TTC549 (cell line): ENCODE measurements around the gene TKT.
"Not testable (repeated sequence)": the region's sequence is repeated elsewhere in the genome, so short reads cannot be mapped to it uniquely, and the experiment has no call there.

ENCODE experiments used
- FAIRE-seq: peaks from 2 replicates; lab custom pipeline; 2012; peaks lifted over from hg19 to GRCh38; lab: Jason Lieb, UNC

The TKT gene

GRCh38 chr3:53255775-53256703 is at the start of gene TKT:
Gene TKT, minus strand, starts transcription at chr3:53256022. Its CDS starts 80 bp downstream, at chr3:53255942.
- FAIRE-seq = no peak

DNA sequence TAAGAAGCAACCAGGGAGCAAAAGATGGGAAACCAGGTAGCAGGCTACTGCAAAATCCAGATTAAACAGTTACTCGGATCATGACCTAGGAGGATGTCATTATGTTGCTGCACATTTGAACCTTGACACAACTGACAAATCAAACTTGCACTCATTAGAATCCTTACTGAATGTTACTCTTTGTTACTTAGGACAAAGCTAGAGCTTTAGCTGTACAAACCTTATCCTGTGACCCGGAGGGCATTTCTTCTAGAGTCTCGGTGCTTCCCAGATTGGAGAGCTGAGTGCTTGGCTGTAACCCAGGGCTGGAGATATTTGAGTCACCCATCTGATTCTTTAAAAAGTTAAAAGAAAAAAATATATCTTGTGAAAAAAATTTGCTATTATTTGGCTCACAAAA is 48.1 kb upstream of the TKT start:
- no peak for FAIRE-seq

- no peak for FAIRE-seq
These were observed 47.7 kb upstream of the TKT start for GRCh38 chr3:53303549-53303948.

DNA sequence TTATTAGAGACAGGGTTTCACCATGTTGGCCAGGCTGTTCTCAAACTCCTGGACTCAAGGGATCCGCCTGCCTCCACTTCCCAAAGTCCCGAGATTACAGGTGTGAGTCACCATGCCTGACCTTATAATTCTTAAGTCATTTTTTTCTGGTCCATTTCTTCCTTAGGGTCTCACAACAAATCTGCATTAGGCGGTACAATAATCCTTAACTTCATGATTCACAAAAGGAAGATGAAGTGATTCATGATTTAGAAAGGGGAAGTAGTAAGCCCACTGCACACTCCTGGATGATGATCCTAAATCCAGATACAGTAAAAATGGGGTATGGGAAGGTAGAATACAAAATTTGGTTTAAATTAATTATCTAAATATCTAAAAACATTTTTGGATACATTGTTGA is 45.0 kb upstream of the TKT start:
- FAIRE-seq = no peak

DNA sequence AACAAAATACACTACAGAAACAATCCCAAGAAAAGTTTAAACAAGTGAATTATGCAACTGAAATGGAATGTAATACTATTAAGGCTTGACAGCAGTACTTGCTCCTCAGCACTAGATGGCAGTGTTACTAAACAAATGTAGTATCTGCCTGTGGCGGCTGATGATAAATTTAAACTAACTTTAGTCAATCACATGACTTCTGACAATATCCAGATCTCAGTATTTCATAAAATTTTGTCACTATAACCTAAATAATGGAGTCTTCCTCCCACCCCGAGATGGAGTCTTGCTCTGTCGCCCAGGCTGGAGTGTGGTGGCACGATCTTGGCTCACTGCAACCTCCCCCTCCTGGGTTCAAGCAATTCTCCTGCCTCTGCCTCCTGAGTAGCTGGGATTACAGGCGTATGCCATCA is 43.8 kb upstream of the TKT start:
- FAIRE-seq = peak; percentile 94

DNA sequence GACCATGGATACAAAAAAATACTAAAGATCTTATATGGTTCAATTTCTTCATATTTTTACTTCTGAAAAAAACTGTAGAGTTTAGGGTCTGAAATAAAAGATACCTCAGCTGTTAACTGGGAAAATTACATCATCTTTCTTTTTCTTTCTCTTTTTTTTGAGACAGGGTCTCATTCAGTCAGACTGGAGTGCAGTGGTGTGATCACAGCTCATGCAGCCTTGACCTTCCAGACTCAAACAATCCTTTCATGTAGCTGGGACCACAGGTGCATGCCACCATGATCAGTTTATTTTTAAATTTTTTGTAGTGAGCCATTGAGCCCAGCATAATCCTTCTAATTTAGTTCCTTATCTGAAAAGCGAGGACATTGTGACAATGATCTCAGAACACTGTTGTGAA is 39.6 kb upstream of the TKT start:
- FAIRE-seq = no peak

DNA sequence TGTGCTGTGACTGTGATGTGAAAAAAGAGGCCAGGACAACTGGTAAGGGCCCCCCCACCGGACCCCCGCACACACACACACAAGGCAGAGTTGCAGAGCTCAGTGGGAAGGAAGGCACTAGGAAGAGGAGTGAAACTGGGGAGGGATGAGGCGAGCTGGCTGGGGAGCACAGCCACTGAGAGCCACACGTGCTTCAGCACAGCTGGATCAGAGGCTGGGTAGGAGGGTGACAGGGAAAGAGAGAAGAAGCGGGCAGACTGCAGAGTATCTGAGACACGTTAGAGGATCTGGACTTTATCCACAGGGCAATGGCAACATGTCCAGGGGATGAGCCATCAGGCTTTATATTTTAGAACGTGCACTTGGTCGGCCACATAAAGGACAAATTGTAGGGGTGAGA is 38.0 kb upstream of the TKT start:
- FAIRE-seq = no peak

- FAIRE-seq = no peak
These were observed 32.4 kb upstream of the TKT start for GRCh38 chr3:53288214-53288613.

- no peak for FAIRE-seq
These were observed 31.4 kb upstream of the TKT start for GRCh38 chr3:53287131-53287629.

DNA sequence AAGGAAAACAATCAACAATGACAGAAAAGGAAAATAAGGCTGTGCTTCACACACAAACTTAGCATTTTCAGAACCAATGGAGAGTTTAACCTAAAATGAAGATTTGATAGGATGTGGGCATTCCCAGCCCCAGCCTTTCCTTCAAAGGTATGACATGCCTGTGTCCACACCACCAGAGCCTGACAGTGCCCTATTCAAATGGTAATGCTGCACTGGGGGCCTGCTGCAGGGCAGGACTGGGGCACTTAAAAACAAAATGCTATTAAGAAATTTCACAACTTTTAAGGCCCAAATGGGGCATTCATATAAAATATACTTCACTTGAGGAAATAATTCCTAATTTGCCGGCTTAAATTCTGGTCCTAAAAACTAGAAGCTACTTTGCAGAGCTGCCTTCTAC is 30.9 kb upstream of the TKT start:
- FAIRE-seq = no peak

- FAIRE-seq = no peak
These were observed 26.8 kb upstream of the TKT start for GRCh38 chr3:53282581-53282980.

GRCh38 chr3:53278667-53279066 is 22.8 kb upstream of the TKT start:
- FAIRE-seq = no peak

DNA sequence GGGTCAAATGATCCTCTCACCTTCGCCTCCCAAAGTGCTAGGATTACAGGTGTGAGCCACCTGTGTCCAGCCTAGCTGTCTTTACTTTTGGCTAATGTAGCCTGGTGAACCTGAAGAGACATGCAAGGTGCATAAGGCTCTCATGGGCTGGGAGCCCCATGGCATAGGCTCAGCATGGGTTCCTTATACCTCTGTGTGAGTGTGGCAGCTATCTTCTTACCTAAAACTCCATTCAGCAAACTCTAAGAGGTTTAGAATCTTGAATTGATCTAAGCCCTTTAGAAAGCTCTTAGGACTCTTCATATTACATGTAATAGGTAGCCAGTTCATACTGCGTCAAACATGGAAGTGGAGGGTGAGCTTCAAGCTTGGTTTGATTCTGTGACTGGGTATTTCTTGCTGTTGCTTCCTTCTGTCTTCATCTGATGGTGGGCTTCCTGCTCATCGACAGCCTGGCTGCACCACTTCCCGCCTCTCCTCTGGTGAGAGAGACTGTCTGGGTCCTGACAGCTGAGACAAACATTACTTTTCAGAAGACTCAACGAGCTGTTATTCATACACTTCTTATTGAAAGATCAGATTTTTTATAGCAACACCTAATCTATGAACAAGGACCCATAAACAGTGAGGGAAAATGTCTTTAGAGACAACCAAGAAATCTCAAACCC is 19.2 kb upstream of the TKT start:
- no peak for FAIRE-seq

- FAIRE-seq = no peak
These were observed 17.4 kb upstream of the TKT start for GRCh38 chr3:53273146-53273670.

GRCh38 chr3:53269888-53270880 is 14.4 kb upstream of the TKT start:
- FAIRE-seq = peak; percentile 95

DNA sequence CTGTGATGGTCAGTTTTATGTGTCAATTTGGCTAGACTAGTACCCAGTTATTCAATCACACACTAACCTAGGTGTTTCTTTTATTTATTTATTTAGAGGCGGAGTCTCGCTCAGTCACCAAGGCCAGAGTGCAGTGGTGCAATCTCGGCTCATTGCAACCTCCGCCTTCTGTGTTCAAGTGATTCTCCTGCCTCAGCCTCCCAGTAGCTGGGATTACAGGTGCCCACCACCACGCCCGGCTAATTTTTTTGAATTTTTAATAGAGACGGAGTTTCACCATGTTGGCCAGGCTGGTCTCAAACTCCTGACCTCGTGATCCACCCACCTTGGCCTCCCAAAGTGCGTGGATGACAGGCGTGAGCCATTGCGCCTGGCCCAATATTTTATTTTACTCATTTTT is 13.4 kb upstream of the TKT start:
- not testable (repeated sequence) for FAIRE-seq

DNA sequence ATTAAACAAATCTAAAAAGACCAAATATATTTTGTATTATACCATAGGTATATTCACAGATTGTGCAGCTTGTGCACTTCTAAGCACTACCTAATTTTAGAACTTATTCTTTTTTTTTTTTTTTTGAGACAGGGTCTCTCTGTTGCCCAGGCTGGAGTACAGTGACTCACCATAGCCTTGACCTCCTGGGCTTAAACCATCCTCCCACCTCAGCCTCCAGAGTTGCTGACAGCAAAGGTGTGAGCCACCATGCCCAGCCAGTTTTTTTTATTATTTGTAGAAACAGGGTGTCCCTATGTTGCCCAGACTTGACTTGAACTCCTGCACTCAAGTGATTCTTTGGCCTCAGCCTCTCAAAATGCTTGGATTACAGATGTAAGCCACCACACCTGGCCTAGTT is 11.9 kb upstream of the TKT start:
- no peak for FAIRE-seq

- FAIRE-seq = no peak
These were observed 8.9 kb upstream of the TKT start for GRCh38 chr3:53264718-53265117.

DNA sequence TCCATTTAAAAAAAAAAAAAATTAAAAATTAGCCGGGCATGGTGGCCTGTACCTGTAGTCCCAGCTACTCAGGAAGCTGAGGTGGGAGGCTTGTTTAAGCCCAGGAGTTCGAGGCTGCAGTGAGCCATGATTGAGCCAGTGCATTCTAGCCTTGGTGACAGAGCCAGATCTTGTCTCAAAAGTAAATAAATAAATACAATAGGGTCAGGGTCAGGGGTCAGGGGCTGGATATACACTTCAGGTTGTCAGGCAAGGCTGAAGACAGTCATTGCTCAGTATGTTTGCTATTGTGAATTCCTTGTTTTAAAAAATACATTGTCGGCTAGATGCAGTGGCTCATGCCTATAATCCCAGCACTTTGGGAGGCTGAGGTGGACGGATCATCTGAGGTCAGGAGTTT is 8.1 kb upstream of the TKT start:
- no peak for FAIRE-seq

- FAIRE-seq = no peak
These were observed 5.9 kb upstream of the TKT start for GRCh38 chr3:53261712-53262111.

GRCh38 chr3:53260286-53260785 is 4.5 kb upstream of the TKT start:
- no peak for FAIRE-seq
